ENCODE results near the gene KRT31. TPM values are rescaled to one million over a fixed set of nuclear protein-coding genes. Genes with fewer than 3 reads are reported as not detected.

Gene KRT31
- total RNA-seq, 4 donors from 2014 or later = not detected

DNA sequence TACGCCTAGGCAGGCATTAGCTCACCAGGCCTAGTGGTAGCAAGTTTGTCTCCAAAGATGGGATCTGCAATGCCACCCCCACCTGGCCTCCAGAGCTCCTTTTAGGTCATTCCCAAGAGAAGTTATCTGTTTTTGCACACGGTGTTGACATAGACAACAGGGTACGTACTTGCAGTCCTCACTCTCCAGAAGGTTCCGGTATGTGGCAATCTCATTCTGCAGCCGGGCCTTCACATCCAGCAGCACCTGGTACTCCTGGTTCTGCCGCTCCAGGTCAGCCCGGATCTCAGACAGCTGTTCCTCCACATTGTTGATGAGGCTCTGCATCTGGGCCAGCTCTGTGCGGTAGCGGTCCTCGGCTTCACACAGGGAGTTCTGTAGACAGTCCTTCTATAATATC, 9.8 kb upstream of the KRT31 start:
- no peak for TF ChIP-seq CTCF (IDR thresholded peaks at IDR 0.05; ENCODE audit: low read depth)

- no peak for TF ChIP-seq CTCF (IDR thresholded peaks at IDR 0.05; ENCODE audit: low read depth)
Measured at GRCh38 chr17:41406205-41406604, 8.8 kb upstream of the KRT31 start.

- no peak for TF ChIP-seq CTCF (IDR thresholded peaks at IDR 0.05; ENCODE audit: low read depth)
Measured at GRCh38 chr17:41404024-41404671, 6.7 kb upstream of the KRT31 start.

DNA sequence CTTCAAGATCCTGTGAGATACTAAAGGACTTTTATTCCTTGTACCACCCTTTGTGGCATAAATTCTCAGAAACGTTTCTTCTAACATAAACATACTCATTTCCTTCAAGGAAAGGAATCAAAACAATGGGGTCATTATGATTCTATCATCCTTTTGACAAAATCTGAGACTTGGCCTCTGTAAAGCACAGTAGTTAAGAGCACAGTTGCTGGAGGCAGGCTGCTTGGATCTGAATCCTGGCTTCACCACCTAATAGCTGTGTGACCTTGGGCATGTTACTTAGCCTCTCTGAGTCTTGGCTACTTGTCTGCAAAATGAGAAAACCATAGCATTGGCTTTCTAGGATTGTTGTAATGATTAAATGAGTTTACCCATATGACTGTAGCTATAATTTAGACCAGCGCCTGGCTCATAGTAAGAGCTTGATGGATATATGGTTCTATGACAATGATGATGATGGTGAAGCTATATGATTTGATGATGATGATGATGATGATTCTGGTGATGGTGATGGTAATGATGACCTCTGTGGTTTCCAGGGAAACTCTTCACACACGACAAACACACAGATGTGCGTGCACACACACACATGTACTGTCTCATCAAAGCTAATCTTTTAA, 6.1 kb upstream of the KRT31 start:
- TF ChIP-seq CTCF (IDR thresholded peaks at IDR 0.05; ENCODE audit: low read depth) = no peak

DNA sequence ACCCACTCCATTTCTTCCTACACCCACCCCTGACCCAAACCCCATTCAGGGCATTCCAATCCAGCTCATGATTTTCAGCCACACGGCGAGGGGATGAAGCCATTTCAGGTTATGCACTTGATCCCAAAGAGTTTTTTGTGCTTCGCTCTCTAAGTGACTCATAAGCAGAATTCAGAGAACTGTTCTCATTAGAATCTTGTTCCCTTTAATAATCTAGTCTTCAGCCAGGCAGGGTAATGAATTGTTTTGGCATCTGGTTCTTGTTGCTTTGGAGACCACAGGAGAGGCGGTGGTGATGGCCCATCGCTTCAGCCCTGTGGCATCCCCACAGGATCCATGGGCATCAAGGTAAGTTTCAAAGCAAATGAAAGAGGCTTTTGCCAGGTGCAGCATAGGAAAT, 4.8 kb upstream of the KRT31 start:
- TF ChIP-seq CTCF (IDR thresholded peaks at IDR 0.05; ENCODE audit: low read depth) = no peak

DNA sequence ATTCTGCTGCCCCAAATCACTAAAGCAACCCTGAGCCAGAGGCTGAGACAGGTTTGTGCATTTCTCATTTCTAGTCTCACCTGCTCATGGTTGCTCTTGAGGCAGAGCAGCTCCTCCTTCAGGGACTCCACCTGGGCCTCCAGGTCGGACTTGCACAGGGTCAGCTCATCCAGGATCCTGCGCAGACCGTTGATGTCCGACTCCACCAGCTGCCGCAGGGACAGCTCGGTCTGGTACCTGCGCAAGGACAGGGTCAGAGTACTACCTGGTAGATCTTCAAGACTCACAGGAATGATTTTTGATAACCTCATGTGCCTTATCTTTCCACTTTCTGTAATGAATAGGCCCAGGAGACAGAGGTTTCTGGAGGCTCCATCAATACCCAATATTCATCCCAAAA, 1.1 kb downstream of the KRT31 start:
- TF ChIP-seq CTCF (IDR thresholded peaks at IDR 0.05; ENCODE audit: low read depth) = no peak

- TF ChIP-seq CTCF (IDR thresholded peaks at IDR 0.05; ENCODE audit: low read depth) = no peak
Measured at GRCh38 chr17:41395611-41396010, 1.8 kb downstream of the KRT31 start.

All from subcutaneous adipose tissue (tissue), 4 donors.